Uterus (tissue), 4 donors: Measurements from ENCODE around the gene FGFR2. TPM values are rescaled to one million over a fixed set of nuclear protein-coding genes. Genes with fewer than 3 reads are reported as not detected.

Source experiments
- DNase-seq, 2 donors: peaks; one replicate each; pipeline ENCODE4 v3.0.0-alpha.2; 2019 to 2020
- H3K27ac ChIP-seq, 2 donors: fragments of 200-600 bp; sonication (generic); 1 replicate in 1 of 2; 2 replicates in 1 of 2; pipeline ENCODE4 v1.5.1; 2016 to 2018
- H3K27me3 ChIP-seq, 2 donors: fragments of 200-600 bp; sonication (generic); one replicate each; pipeline ENCODE4 v1.5.1; 2018 to 2019; ENCODE audit warnings: control low read depth in 1 of 2
- H3K36me3 ChIP-seq, 2 donors: fragments of 200-600 bp; sonication (generic); one replicate each; pipeline ENCODE4 v1.5.1; 2019; ENCODE audit warnings: control low read depth in 1 of 2
- H3K4me1 ChIP-seq, 2 donors: fragments of 200-600 bp; sonication (generic); one replicate each; pipeline ENCODE4 v1.5.1; 2018 to 2019; ENCODE audit warnings: control low read depth in 1 of 2
- H3K4me3 ChIP-seq, 2 donors: fragments of 200-600 bp; sonication (generic); 1 replicate in 1 of 2; 2 replicates in 1 of 2; pipeline ENCODE4 v1.5.1; 2018 to 2019; ENCODE audit warnings: mild to moderate bottlenecking in 1 of 2
- H3K9me3 ChIP-seq, 2 donors: fragments of 200-600 bp; sonication (generic); one replicate each; pipeline ENCODE4 v1.5.1; 2019; ENCODE audit warnings: control low read depth in 1 of 2
- POLR2A ChIP-seq, 2 donors: fragments of 450-650 bp; IDR thresholded peaks; one replicate each; pipeline ENCODE4 v1.6.1; 2016; ENCODE audit warnings: antibody characterized with exemption in 2 of 2, mild to moderate bottlenecking in 1 of 2, moderate library complexity in 1 of 2
- intact Hi-C: fragments of 100-400 bp; cut with DNase I; formaldehyde crosslinking; loops from one replicate; pipeline ENCODE4 v1.15.1; 2023; ENCODE audit warnings: low total_unique reads
- total RNA-seq, 4 donors: library from RNA; depleted of rRNA in 3 of 4; stranded (reverse); fragments of >200 nt in 3 of 4; gene quantifications; one replicate each; pipeline versions ENCODE4 v1.1.0 to v1.2.4, GENCODE V29; 2014 to 2023
- TF ChIP-seq, protein P1 (sequence below), 4 experiments: fragments of 200-600 bp in 2 of 4; fragments of 450-650 bp in 2 of 4; sonication (generic) in 2 of 4; IDR thresholded peaks; one replicate each; pipeline ENCODE4 v1.5.1; 2016 to 2019; ENCODE audit warnings: antibody characterized with exemption in 4 of 4, mild to moderate bottlenecking in 2 of 4, moderate library complexity in 1 of 4
- donor health status: DM: yes; HTN: yes; CAD: no.

FGFR2 gene
- total RNA-seq, 4 donors from 2014 or later, result 27.4 to 159 (median 111) TPM

DNA sequence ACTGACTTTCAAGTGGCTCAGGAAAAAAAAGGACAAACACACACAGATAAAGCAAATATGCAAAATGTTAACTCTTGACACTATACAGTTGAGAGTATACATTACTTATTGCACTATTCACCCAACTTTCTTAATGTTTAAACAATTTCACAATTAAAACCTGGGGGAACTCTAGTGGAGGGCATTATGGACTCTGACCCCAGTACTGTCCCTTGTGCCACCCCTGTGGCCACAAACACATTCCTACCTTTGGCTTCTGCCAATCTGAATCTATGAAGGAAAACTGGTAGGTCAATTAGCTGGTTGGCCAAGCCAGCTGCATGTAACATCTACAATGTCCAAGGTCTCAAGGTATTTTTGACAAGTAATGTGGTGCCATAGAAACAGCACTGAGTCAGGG is 7.5 kb upstream of the FGFR2 start:
- H3K27me3 ChIP-seq, result no peaks in the 10 kb centered on the region
- no peaks in the 10 kb centered on the region for H3K9me3 ChIP-seq
- no peak for TF ChIP-seq POLR2A (IDR thresholded peaks at IDR 0.05)
- TF ChIP-seq, protein P1, sequence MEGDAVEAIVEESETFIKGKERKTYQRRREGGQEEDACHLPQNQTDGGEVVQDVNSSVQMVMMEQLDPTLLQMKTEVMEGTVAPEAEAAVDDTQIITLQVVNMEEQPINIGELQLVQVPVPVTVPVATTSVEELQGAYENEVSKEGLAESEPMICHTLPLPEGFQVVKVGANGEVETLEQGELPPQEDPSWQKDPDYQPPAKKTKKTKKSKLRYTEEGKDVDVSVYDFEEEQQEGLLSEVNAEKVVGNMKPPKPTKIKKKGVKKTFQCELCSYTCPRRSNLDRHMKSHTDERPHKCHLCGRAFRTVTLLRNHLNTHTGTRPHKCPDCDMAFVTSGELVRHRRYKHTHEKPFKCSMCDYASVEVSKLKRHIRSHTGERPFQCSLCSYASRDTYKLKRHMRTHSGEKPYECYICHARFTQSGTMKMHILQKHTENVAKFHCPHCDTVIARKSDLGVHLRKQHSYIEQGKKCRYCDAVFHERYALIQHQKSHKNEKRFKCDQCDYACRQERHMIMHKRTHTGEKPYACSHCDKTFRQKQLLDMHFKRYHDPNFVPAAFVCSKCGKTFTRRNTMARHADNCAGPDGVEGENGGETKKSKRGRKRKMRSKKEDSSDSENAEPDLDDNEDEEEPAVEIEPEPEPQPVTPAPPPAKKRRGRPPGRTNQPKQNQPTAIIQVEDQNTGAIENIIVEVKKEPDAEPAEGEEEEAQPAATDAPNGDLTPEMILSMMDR (IDR thresholded peaks at IDR 0.05), result no peak
- intact Hi-C loops, result loop anchor here (5.0 kb wide), 1 partner anchor 663 kb away; no protein-coding TSS in a partner anchor
- DNase-seq, result no peak
- H3K4me3 ChIP-seq, result no peak overlapping the region
- no peaks in the 10 kb centered on the region for H3K4me1 ChIP-seq
- H3K36me3 ChIP-seq, result no peaks in the 10 kb centered on the region
- H3K27ac ChIP-seq, result no peak overlapping the region

DNA sequence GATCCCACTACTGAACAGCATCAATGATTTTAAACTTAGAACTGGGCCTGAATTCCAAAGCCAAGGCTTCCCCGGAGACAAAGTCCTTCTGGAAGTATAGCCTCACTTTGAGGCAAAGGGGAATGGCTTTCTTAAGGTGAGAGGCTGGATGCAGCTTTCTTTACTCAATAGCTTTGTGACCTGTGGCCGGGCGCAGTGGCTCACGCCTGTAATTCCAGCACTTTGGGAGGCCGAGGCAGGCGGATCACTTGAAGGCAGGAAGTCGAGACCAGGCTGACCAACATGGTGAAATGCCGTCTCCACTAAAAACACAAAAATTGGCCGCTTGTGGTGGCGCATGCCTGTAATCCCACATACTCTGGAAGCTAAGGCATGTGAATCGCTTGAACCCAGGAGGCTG is 3.2 kb upstream of the FGFR2 start:
- intact Hi-C loops, result no loop called here
- Histone ChIP-seq H3K4me1 (peaks cover 0 to 7% of the 10 kb centered on the region in 2 donors), H3K27me3 (no peaks in the 10 kb centered on the region)

DNA sequence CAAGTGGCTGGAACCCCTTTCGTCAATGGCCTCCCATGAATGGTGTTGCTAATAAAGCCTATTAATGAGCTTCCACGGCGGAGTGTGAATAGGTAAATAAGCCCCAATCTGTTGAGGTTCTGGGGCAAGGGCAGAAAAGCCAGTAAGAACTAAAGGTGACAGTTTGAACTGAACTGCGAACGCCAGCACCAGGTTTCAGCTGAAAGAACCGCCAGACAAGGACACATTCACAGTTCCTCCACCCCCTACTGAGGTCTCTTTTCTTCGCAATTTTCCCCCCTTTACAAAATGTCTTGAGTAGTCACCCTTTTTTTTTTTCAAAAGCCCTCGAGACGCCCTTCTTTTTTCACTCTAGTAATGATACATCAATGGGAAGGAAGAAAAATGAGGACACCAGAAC is 2.4 kb upstream of the FGFR2 start:
- no peaks in the 10 kb centered on the region for H3K36me3 ChIP-seq
- no peak overlapping the region for H3K4me3 ChIP-seq
- DNase-seq, result no peak
- TF ChIP-seq POLR2A (IDR thresholded peaks at IDR 0.05), result no peak
- TF ChIP-seq, protein P1 (IDR thresholded peaks at IDR 0.05), result no peak
- no peaks in the 10 kb centered on the region for H3K9me3 ChIP-seq
- H3K27ac ChIP-seq, result no peak overlapping the region
- peaks cover 0 to 7% of the 10 kb centered on the region in 2 donors for H3K4me1 ChIP-seq
- no peaks in the 10 kb centered on the region for H3K27me3 ChIP-seq
- intact Hi-C loops, result no loop called here

More for the DNA sequence above, 3.2 kb upstream of the FGFR2 start:
- H3K27ac ChIP-seq, result no peak overlapping the region
- no peak for DNase-seq
- no peak for TF ChIP-seq POLR2A (IDR thresholded peaks at IDR 0.05)
- TF ChIP-seq, protein P1 (IDR thresholded peaks at IDR 0.05), result no peak
- no peaks in the 10 kb centered on the region for H3K9me3 ChIP-seq
- no peak overlapping the region for H3K4me3 ChIP-seq
- H3K36me3 ChIP-seq, result no peaks in the 10 kb centered on the region

DNA sequence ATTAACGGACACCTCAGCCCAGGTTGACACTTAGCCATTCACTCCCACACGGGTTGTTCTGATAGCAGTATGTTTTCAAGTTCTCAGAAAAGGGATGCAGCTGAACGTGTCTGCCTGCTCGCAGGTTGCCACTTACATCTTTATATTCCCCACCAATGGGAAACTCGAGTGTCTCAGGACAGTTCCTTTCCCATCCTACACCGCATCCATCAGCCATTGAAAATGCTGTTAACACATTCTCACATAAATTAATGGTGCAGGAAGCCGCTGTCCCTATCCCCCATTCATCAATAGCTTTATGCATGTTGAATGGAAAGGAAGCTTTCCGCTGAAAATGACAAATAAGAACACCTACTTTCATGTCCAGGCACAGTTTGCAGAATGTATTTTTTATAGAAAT is 1.7 kb upstream of the FGFR2 start:
- intact Hi-C loops, result loop anchor here (5.0 kb wide), 1 partner anchor 653 kb away; no protein-coding TSS in a partner anchor
- TF ChIP-seq POLR2A (IDR thresholded peaks at IDR 0.05), result no peak
- TF ChIP-seq, protein P1 (IDR thresholded peaks at IDR 0.05), result no peak
- DNase-seq, result no peak
- Histone ChIP-seq H3K9me3 (no peaks in the 10 kb centered on the region), H3K4me3 (no peak overlapping the region), H3K27me3 (no peaks in the 10 kb centered on the region), H3K27ac (no peak overlapping the region), H3K4me1 (peaks cover 0 to 7% of the 10 kb centered on the region in 2 donors), H3K36me3 (no peaks in the 10 kb centered on the region)

DNA sequence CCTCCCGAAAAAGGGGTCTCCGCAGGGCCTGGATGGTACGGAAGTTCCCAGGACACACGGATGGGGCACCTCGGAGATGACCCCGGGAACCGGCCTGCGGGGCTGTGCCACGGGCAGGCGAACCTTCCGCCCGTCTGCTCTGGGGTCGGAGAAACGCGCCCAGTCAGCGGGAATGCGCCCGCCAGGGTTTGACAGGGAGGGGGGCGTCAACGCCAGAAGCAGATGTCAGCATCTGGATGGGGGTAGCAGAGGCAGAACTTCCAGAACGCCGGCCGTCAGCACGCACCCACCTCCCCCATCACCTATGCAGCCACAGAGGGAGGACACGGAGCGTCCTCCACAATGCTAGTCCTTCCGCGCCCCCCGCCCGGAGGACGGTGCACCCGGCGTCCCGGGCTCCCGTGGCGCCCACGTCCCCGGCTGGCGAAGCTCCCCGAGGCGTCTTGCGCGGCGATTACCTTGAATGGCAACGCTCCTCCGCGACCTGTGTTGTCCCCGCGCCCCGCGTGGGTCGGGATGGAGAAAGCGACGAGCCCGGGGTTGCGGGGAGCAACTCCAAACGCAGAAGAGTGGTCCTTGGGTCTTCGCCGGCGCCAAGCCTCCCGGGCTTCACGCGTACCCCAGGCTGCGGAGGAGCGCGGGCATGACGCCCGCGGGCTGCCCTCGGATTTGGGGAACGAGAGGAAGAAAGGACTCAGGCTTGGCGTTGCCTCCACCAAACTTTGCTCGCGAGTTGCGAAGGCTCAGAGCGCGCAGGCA is 561 bp downstream of the FGFR2 start:
- H3K4me1 ChIP-seq, result peaks cover 0 to 7% of the 10 kb centered on the region in 2 donors
- DNase-seq, result peak; percentile 41 to 42
- peak overlapping the region; percentile 83 to 91 for H3K27ac ChIP-seq
- H3K36me3 ChIP-seq, result no peaks in the 10 kb centered on the region
- H3K9me3 ChIP-seq, result no peaks in the 10 kb centered on the region
- intact Hi-C loops, result loop anchor here (5.0 kb wide), 1 partner anchor 650 kb away; no protein-coding TSS in a partner anchor
- TF ChIP-seq, protein P1 (IDR thresholded peaks at IDR 0.05), result no peak
- no peak for TF ChIP-seq POLR2A (IDR thresholded peaks at IDR 0.05)
- peak overlapping the region; percentile 68 to 83 for H3K4me3 ChIP-seq
- H3K27me3 ChIP-seq, result no peaks in the 10 kb centered on the region
